Activated B cell treated with CpG ODN at 0.5 μM for 24 hours (primary cell): ENCODE measurements around the gene MACF1. TPM values are rescaled to one million over a fixed set of nuclear protein-coding genes. Genes with fewer than 3 reads are reported as not detected.

Experiments used
- ATAC-seq: fragments of 200-7000 bp; cut with Tn5 transposase; one replicate; pipeline ENCODE4 v1.10.0; 2021; ENCODE audit warnings: low read depth, mild to moderate bottlenecking, moderate library complexity
- CTCF ChIA-PET: fragments of 350-600 bp; sonication (Branson Sonifier 250); formaldehyde crosslinking; loops from one replicate; lab custom pipeline; 2021; ENCODE audit warnings: antibody characterized with exemption; lab: Charles Lee
- POLR2A ChIA-PET: fragments of 350-600 bp; sonication (Branson Sonifier 250); formaldehyde crosslinking; loops from one replicate; lab custom pipeline; 2021; ENCODE audit warnings: antibody characterized with exemption; lab: Charles Lee
- DNase-seq: peaks from one replicate; pipeline ENCODE4 v3.0.0; 2022
- H3K27ac Mint-ChIP-seq: one replicate; pipeline ENCODE4 v1.8.0; 2020; ENCODE audit warnings: mixed read lengths
- H3K27me3 Mint-ChIP-seq: one replicate; pipeline ENCODE4 v1.8.0; 2021; ENCODE audit warnings: mixed read lengths
- H3K36me3 Mint-ChIP-seq: one replicate; pipeline ENCODE4 v1.8.0; 2021; ENCODE audit warnings: low read depth, mixed read lengths
- H3K4me1 Mint-ChIP-seq: one replicate; pipeline ENCODE4 v1.8.0; 2021; ENCODE audit warnings: mixed read lengths
- H3K4me3 Mint-ChIP-seq: one replicate; pipeline ENCODE4 v1.8.0; 2020; ENCODE audit warnings: mild to moderate bottlenecking, mixed read lengths
- H3K9me3 Mint-ChIP-seq: one replicate; pipeline ENCODE4 v1.8.0; 2020; ENCODE audit warnings: mixed read lengths
- intact Hi-C: fragments of 100-400 bp; cut with micrococcal nuclease; formaldehyde crosslinking; loops from one replicate; pipeline ENCODE4 v1.15.1; 2024
- total RNA-seq: library from RNA; stranded (reverse); gene quantifications from 2 replicates; pipeline ENCODE4 v1.2.3, GENCODE V29; 2022
- TF ChIP-seq, protein P1 (sequence below): fragments of 200-600 bp; IDR thresholded peaks from one replicate; pipeline ENCODE4 v1.8.0; 2022; ENCODE audit warnings: antibody characterized with exemption, mild to moderate bottlenecking

MACF1 gene
- total RNA-seq, 1 donor from 2014 or later = 286 TPM

DNA sequence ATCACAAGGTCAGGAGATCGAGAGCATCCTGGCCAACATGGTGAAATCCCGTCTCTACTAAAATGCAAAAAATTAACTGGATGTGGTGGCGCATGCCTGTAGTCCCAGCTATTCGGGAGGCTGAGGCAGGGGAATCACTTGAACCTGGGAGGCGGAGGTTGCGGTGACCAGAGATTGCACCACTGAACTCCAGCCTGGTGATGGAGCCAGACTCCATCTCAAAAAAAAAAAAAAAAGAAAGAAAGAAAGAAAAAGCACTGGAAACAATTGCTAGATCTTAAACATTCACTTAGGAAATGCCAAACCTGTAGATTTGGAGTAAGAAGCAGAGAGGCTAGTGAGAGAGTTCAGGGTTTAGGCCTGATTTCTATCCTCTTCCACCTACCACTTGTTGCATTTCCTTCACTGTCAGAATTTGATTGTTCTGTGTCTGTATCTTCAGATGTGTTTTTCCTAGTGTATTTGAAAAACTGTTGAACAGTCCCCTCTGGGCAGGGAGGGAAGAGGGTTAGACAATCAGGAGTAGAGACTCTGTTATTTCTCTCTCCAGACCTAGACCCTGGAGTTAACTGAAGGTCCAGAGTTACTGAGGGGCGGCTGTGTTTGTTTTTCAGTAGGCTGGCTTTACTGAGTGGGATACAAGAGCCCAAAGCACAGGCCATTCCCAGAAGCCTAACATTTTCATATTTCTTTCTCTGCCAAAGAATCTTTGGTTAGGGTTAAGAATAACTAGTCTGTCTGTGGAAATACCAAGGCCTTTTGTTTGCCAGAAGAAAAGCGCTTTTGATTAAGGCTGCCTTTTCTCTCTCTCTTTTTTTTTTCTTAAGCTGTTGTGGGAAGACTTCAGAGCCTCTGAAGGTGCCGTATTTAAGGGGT, 31.1 kb upstream of the MACF1 start:
- TF ChIP-seq, protein P1, sequence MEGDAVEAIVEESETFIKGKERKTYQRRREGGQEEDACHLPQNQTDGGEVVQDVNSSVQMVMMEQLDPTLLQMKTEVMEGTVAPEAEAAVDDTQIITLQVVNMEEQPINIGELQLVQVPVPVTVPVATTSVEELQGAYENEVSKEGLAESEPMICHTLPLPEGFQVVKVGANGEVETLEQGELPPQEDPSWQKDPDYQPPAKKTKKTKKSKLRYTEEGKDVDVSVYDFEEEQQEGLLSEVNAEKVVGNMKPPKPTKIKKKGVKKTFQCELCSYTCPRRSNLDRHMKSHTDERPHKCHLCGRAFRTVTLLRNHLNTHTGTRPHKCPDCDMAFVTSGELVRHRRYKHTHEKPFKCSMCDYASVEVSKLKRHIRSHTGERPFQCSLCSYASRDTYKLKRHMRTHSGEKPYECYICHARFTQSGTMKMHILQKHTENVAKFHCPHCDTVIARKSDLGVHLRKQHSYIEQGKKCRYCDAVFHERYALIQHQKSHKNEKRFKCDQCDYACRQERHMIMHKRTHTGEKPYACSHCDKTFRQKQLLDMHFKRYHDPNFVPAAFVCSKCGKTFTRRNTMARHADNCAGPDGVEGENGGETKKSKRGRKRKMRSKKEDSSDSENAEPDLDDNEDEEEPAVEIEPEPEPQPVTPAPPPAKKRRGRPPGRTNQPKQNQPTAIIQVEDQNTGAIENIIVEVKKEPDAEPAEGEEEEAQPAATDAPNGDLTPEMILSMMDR = no peak
- ChIA-PET CTCF (no interaction called here), POLR2A (no interaction called here)
- H3K36me3 Mint-ChIP-seq = no peaks in the 10 kb centered on the region
- intact Hi-C loops = no loop called here
- no peaks in the 10 kb centered on the region for H3K4me1 Mint-ChIP-seq
- ATAC-seq = no peak
- no peaks in the 10 kb centered on the region for H3K27me3 Mint-ChIP-seq
- H3K9me3 Mint-ChIP-seq = no peaks in the 10 kb centered on the region
- H3K4me3 Mint-ChIP-seq = no peak overlapping the region
- no peak for DNase-seq
- H3K27ac Mint-ChIP-seq = no peak overlapping the region

DNA sequence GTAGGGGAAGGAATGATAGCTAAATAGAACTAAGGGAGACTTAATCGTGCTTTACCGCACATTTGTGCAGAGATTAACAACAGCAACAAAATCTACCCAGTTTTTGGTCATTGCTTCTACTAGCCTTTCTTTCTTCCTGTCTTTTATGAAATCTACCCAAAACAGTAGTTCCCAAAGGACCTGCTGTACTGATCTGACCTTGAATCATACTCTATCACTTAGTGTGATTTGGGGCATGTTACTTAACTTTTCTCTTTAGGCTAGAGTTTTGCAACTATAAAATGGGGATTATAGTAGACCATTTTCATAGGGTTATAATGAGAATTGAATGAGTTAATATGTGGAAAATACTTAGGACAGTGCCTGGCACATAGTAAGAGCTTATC, 30.5 kb upstream of the MACF1 start:
- Mint-ChIP-seq H3K4me3 (no peak overlapping the region), H3K27ac (no peak overlapping the region), H3K4me1 (no peaks in the 10 kb centered on the region), H3K9me3 (no peaks in the 10 kb centered on the region), H3K36me3 (no peaks in the 10 kb centered on the region), H3K27me3 (no peaks in the 10 kb centered on the region)
- no peak for ATAC-seq
- POLR2A ChIA-PET = no interaction called here
- intact Hi-C loops = no loop called here
- CTCF ChIA-PET = no interaction called here
- TF ChIP-seq, protein P1 = no peak
- DNase-seq = no peak

DNA sequence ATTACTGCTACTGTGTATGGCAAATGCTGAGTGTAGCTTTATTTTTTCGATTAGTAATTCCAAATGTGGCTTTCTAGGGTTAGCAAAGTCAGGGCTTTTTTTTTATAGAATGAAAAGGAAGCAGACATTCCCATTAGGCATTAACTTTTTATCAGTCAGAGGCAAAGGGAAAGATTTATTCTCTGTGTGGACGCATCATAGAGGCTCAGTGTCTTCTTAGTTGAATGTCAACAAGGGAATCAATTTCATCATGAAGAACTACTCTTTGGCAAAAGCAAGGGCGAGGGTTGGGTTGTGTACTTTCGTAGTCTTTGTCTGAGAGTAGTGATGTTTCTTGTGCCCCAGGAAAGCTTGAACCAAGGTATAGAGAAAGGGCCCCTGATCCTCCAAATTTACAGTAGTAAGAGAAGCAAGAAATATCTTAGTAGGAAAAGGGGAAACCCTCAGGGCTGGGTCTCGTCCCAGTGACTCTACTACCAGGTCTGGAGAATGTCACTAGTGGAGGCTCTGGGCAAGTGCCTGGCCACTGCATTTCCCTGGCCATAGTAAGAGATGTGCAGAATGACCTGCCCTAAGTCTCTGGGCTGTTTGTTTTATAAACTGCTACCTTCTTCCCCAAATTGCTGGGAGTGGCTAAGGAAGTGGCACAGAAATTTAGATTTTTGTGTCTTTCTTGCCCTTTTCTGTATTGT, 30.0 kb upstream of the MACF1 start:
- ChIA-PET CTCF (no interaction called here), POLR2A (no interaction called here)
- H3K4me1 Mint-ChIP-seq = no peaks in the 10 kb centered on the region
- no peaks in the 10 kb centered on the region for H3K27me3 Mint-ChIP-seq
- ATAC-seq (no peak), DNase-seq (no peak)
- intact Hi-C loops = no loop called here
- TF ChIP-seq, protein P1 = no peak
- no peak overlapping the region for H3K27ac Mint-ChIP-seq
- H3K4me3 Mint-ChIP-seq = no peak overlapping the region
- no peaks in the 10 kb centered on the region for H3K36me3 Mint-ChIP-seq
- no peaks in the 10 kb centered on the region for H3K9me3 Mint-ChIP-seq

DNA sequence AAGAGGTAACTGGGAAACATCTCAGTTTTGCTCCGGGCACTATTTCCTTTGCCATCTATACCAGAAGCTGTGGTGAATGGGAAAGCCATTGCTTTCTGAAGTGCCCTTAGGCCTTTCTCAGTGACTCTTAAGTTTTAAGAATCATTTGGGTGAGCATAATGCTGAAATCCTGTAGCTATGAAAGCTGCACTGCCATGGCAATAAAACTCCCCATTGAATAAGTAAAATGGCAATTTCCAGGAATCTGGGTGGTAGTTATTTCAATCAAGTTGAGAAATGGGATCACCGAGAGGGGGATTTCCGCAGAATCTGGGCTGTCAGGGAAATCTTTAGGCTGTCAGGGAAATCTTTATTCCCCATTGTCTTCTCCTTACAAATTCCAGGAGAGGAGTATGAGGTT, 26.8 kb upstream of the MACF1 start:
- Mint-ChIP-seq H3K4me1 (no peaks in the 10 kb centered on the region), H3K4me3 (no peak overlapping the region), H3K36me3 (no peaks in the 10 kb centered on the region), H3K9me3 (no peaks in the 10 kb centered on the region), H3K27me3 (no peaks in the 10 kb centered on the region), H3K27ac (no peak overlapping the region)
- ChIA-PET POLR2A (no interaction called here), CTCF (no interaction called here)
- DNase-seq = no peak
- intact Hi-C loops = no loop called here
- TF ChIP-seq, protein P1 = no peak
- ATAC-seq = no peak
